ENCODE data around the gene RALGAPB.

The RALGAPB gene

DNA sequence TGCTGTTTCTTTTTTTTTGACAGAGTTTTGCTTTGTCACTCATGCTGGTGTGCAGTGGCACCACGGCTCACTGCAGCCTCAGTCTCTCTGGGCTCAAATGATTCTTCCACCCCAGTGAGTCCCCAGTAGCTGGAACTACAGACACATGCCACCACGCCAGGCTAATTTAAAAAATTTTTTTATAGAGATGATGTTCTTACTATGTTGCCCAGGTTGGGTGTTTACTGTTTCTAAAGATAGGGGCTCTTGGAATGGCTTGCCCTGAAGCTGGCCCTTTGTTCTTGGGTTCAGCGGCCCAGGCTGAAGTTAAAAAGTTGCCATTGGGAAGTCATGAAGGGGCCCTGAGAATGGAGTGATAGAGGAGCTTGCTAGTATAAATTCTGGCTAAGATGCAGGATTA lies 16.5 kb downstream of the RALGAPB start (continued):
- TF ChIP-seq ZNF26 (tag by site-specific recombination; IDR thresholded peaks at IDR 0.05) (no peak), MYNN (tag by site-specific recombination; IDR thresholded peaks at IDR 0.05; ENCODE audit: borderline replicate concordance) (no peak), ZNF624 (tag by site-specific recombination; IDR thresholded peaks at IDR 0.05) (no peak), KLF9 (tag by site-specific recombination; IDR thresholded peaks at IDR 0.05; ENCODE audit: low read depth) (no peak), FEZF1 (tag by site-specific recombination; IDR thresholded peaks at IDR 0.05) (no peak), ZNF19 (tag by site-specific recombination; IDR thresholded peaks at IDR 0.05; ENCODE audit: low read depth) (no peak)

- no peak overlapping the region for H3K27ac ChIP-seq (ENCODE audit: extremely low read depth, low read depth, low read length)
- H3K36me3 ChIP-seq (ENCODE audit: control insufficient read depth in 2 of 2, insufficient read depth in 1 of 2, low read length in 2 of 2): peaks cover 12 to 86% of the 10 kb centered on the region in 2 experiments; a peak in 2 of 3 replicates
- H3K9me3 ChIP-seq (ENCODE audit: control insufficient read depth, insufficient read depth, low read depth, low read length): no peaks in the 10 kb centered on the region
- TF ChIP-seq ZNF701 (tag by site-specific recombination; IDR thresholded peaks at IDR 0.05) (no peak), ZFP69B (tag by site-specific recombination; IDR thresholded peaks at IDR 0.05) (0 out of 2 replicates have a peak, but pooled peaks have one; percentile 22), SCRT2 (tag by site-specific recombination; IDR thresholded peaks at IDR 0.05) (0 out of 2 replicates have a peak, but pooled peaks have one; percentile 23)
- ChIA-PET POLR2A (no interaction called here), CTCF (interaction anchor here (0.7 kb wide), 1 partner anchor 97 kb away, joined by 3 read pairs; no protein-coding TSS in a partner anchor)
- H3K4me3 ChIP-seq (ENCODE audit: low read depth, low read length): no peak overlapping the region
- no peaks in the 10 kb centered on the region; the same call in 1 of the 2 replicates for H3K4me1 ChIP-seq (ENCODE audit: control insufficient read depth, insufficient read depth, low read length)
Observed at GRCh38 chr20:38497246-38497935, 24.7 kb downstream of the RALGAPB start.

GRCh38 chr20:38498909-38499308 lies 26.3 kb downstream of the RALGAPB start:
- peaks cover 16 to 84% of the 10 kb centered on the region in 2 experiments; a peak in 2 of 3 replicates for H3K36me3 ChIP-seq (ENCODE audit: control insufficient read depth in 2 of 2, insufficient read depth in 1 of 2, low read length in 2 of 2)

More at GRCh38 chr20:38498909-38499308, 26.3 kb downstream of the RALGAPB start:
- H3K4me3 ChIP-seq (ENCODE audit: low read depth, low read length): no peak overlapping the region
- no peaks in the 10 kb centered on the region; the same call in 1 of the 2 replicates for H3K4me1 ChIP-seq (ENCODE audit: control insufficient read depth, insufficient read depth, low read length)
- ChIA-PET CTCF (no interaction called here), POLR2A (no interaction called here)
- no peak overlapping the region for H3K27ac ChIP-seq (ENCODE audit: extremely low read depth, low read depth, low read length)
- H3K9me3 ChIP-seq (ENCODE audit: control insufficient read depth, insufficient read depth, low read depth, low read length): no peaks in the 10 kb centered on the region
- TF ChIP-seq ZNF175 (tag by site-specific recombination; IDR thresholded peaks at IDR 0.05) (no peak), ZNF561 (tag by site-specific recombination; IDR thresholded peaks at IDR 0.05; ENCODE audit: borderline replicate concordance) (no peak), ZNF629 (tag by site-specific recombination; IDR thresholded peaks at IDR 0.05) (peak; percentile 40; the same call in 1 of the 2 replicates), BCL11A (tag by site-specific recombination; IDR thresholded peaks at IDR 0.05; ENCODE audit: low read depth) (no peak)
- TF ChIP-seq, protein P1, sequence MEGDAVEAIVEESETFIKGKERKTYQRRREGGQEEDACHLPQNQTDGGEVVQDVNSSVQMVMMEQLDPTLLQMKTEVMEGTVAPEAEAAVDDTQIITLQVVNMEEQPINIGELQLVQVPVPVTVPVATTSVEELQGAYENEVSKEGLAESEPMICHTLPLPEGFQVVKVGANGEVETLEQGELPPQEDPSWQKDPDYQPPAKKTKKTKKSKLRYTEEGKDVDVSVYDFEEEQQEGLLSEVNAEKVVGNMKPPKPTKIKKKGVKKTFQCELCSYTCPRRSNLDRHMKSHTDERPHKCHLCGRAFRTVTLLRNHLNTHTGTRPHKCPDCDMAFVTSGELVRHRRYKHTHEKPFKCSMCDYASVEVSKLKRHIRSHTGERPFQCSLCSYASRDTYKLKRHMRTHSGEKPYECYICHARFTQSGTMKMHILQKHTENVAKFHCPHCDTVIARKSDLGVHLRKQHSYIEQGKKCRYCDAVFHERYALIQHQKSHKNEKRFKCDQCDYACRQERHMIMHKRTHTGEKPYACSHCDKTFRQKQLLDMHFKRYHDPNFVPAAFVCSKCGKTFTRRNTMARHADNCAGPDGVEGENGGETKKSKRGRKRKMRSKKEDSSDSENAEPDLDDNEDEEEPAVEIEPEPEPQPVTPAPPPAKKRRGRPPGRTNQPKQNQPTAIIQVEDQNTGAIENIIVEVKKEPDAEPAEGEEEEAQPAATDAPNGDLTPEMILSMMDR (tag by site-specific recombination; IDR thresholded peaks at IDR 0.05): no peak
- TF ChIP-seq, protein P2, sequence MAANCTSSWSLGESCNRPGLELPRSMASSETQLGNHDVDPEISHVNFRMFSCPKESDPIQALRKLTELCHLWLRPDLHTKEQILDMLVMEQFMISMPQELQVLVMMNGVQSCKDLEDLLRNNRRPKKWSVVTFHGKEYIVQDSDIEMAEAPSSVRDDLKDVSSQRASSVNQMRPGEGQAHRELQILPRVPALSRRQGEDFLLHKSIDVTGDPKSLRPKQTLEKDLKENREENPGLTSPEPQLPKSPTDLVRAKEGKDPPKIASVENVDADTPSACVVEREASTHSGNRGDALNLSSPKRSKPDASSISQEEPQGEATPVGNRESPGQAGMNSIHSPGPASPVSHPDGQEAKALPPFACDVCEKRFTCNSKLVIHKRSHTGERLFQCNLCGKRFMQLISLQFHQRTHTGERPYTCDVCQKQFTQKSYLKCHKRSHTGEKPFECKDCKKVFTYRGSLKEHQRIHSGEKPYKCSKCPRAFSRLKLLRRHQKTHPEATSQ (tag by site-specific recombination; IDR thresholded peaks at IDR 0.05): no peak
- TF ChIP-seq, protein P3, sequence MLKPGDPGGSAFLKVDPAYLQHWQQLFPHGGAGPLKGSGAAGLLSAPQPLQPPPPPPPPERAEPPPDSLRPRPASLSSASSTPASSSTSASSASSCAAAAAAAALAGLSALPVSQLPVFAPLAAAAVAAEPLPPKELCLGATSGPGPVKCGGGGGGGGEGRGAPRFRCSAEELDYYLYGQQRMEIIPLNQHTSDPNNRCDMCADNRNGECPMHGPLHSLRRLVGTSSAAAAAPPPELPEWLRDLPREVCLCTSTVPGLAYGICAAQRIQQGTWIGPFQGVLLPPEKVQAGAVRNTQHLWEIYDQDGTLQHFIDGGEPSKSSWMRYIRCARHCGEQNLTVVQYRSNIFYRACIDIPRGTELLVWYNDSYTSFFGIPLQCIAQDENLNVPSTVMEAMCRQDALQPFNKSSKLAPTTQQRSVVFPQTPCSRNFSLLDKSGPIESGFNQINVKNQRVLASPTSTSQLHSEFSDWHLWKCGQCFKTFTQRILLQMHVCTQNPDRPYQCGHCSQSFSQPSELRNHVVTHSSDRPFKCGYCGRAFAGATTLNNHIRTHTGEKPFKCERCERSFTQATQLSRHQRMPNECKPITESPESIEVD (tag by site-specific recombination; IDR thresholded peaks at IDR 0.05): no peak

Measured in HEK293 (cell line).